Epithelial cell of proximal tubule (primary cell): ENCODE measurements around the gene CLIC3. TPM values are rescaled to one million over a fixed set of nuclear protein-coding genes. Genes with fewer than 3 reads are reported as not detected.

Source experiments
- DNase-seq: peaks from one replicate; pipeline ENCODE4 v3.0.0-alpha.2; 2011; ENCODE audit warnings: low read depth
- H3K4me3 ChIP-seq: 2 replicates; pipeline ENCODE4 v1.5.1; 2011; ENCODE audit warnings: low read depth, mild to moderate bottlenecking, low read length
- CTCF ChIP-seq: conservative IDR thresholded peaks from 2 replicates; pipeline ENCODE4 v1.5.1; 2012; ENCODE audit warnings: low read depth, mild to moderate bottlenecking, low read length
- total RNA-seq: library from RNA; depleted of rRNA; stranded (reverse); fragments of >200 nt; gene quantifications from 2 replicates; pipeline ENCODE4 v1.2.3, GENCODE V29; 2015

Gene CLIC3
- total RNA-seq, 1 donor from 2014 or later, result 2.4 TPM

GRCh38 chr9:136958898-136959850, 37.2 kb downstream of the CLIC3 start:
- TF ChIP-seq CTCF, result no peak
- no peak for DNase-seq
- H3K4me3 ChIP-seq, result no peak overlapping the region

- TF ChIP-seq CTCF, result no peak
- no peak for DNase-seq
- H3K4me3 ChIP-seq, result no peak overlapping the region
Observed at GRCh38 chr9:136958473-136958872, 37.9 kb downstream of the CLIC3 start.

- DNase-seq, result no peak
- no peak overlapping the region for H3K4me3 ChIP-seq
- TF ChIP-seq CTCF, result no peak
Observed at GRCh38 chr9:136957901-136958300, 38.5 kb downstream of the CLIC3 start.

- DNase-seq, result no peak
- H3K4me3 ChIP-seq, result no peak overlapping the region
- TF ChIP-seq CTCF, result no peak
Observed at GRCh38 chr9:136957461-136957860, 38.9 kb downstream of the CLIC3 start.

- TF ChIP-seq CTCF, result no peak
- DNase-seq, result no peak
- H3K4me3 ChIP-seq, result no peak overlapping the region
Observed at GRCh38 chr9:136956604-136957003, 39.8 kb downstream of the CLIC3 start.

- TF ChIP-seq CTCF, result no peak
- H3K4me3 ChIP-seq, result no peak overlapping the region
- DNase-seq, result no peak
Observed at GRCh38 chr9:136955943-136956335, 40.4 kb downstream of the CLIC3 start.
